BLaER1 treated with 17β-estradiol and CSF1 and Interleukin-3, amounts not matched to agents 10 nM and 100 nM (cell line): ENCODE results near the gene RANBP1.
A peak's percentile ranks its signal among the peaks of the same experiment; 100 is the strongest.

Experiments used
- H3K27ac ChIP-seq, 11 experiments: shearing (Covaris generic); formaldehyde crosslinking; 2 replicates each; pipeline ENCODE4 v1.8.1; 2022
- H3K27me3 ChIP-seq, 11 experiments: shearing (Covaris generic); formaldehyde crosslinking; 2 replicates each; pipeline ENCODE4 v1.8.1; 2022
- H3K36me3 ChIP-seq, 11 experiments: shearing (Covaris generic); formaldehyde crosslinking; 2 replicates each; pipeline ENCODE4 v1.8.1; 2022
- H3K4me1 ChIP-seq, 10 experiments: shearing (Covaris generic); formaldehyde crosslinking; 2 replicates each; pipeline ENCODE4 v1.8.1; 2022
- H3K4me2 ChIP-seq, 11 experiments: shearing (Covaris generic); formaldehyde crosslinking; 2 replicates each; pipeline ENCODE4 v1.8.1; 2022
- H3K4me3 ChIP-seq, 10 experiments: shearing (Covaris generic); formaldehyde crosslinking; 2 replicates each; pipeline ENCODE4 v1.8.1; 2022
- H3K9ac ChIP-seq, 11 experiments: shearing (Covaris generic); formaldehyde crosslinking; 2 replicates each; pipeline ENCODE4 v1.8.1; 2022
- H3K9me3 ChIP-seq, 11 experiments: shearing (Covaris generic); formaldehyde crosslinking; replicated peaks in 1 of 11; 2 replicates each; pipeline ENCODE4 v1.8.1; 2022
- H4K20me1 ChIP-seq, 11 experiments: shearing (Covaris generic); formaldehyde crosslinking; 2 replicates each; pipeline ENCODE4 v1.8.1; 2022
- Cebpa-rat ChIP-seq, 11 experiments: shearing (Covaris generic); IDR thresholded peaks; 2 replicates each; pipeline ENCODE4 v1.8.1; 2022

Gene RANBP1

DNA sequence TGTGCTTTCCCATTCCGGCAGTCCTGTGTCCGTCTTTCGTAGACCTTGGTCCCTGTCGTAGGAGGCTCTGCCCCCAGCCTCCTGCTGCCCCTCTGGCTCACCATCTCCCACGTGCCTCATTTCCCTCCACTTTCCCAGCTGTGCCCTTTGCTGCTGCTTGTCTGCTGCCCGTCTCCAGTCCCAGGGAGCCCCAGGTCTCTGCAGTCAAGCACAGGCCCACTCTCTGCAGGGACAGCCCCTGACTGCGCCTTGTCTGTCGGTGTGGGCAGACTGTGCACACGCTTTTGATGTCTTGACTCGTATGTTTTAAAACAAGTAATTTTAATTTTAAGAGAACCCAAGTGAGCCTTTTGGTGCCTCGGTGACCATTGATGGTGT is 23.4 kb upstream of the RANBP1 start:
- peaks cover 100% of the 10 kb centered on the region in 11 experiments for H3K36me3 ChIP-seq
- TF ChIP-seq Cebpa-rat (IDR thresholded peaks at IDR 0.05) = no peak
- H3K4me3 ChIP-seq = no peak overlapping the region

DNA sequence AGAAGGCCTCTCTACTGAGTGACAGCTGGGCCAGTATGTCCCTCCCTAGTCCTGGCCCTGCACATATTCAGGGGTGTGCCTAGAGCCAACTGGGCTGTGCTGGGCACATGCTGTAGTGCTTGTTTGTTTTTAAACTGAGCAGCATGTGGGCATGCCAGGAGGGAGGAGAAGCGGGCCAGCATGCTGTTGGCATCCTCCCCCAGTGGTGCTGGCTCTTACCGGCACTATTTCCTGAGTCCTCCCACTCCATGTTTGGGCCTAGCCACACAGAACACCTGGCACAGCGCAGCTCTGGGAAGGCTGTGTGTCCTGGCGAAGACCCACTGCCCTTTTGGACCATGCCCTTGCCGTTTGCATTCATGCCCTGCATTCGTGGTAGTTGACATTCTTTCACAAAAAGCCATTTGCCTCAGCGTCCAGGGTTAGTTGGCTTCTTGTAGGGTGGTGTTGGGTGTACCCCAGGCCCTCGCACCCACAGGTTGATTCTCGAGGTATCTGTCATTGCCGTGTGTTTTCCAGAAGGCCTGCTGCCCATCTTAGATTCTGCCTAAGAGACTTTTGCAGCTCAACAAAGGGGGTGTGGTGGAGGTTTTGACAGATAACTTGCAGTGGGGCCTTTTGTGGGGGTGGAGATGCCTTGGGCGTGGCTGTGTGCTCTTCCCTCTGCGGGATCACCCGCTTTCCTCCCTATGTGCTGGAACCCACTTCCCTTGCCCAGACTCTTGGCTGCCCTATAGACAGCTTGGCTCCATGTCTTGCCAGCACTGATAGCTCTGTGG is 22.3 kb upstream of the RANBP1 start:
- peaks cover 99 to 100% (median 100%) of the 10 kb centered on the region in 11 experiments for H3K36me3 ChIP-seq
- no peak for TF ChIP-seq Cebpa-rat (IDR thresholded peaks at IDR 0.05)
- H3K4me3 ChIP-seq = no peak overlapping the region

More for the DNA sequence above, 23.4 kb upstream of the RANBP1 start:
- Histone ChIP-seq H3K9ac (no peak overlapping the region), H3K27me3 (no peaks in the 10 kb centered on the region), H3K4me1 (peaks cover 0 to 18% (median 6%) of the 10 kb centered on the region in 10 experiments; a peak in 10 of 20 replicates), H4K20me1 (peaks cover 0 to 100% (median 78%) of the 10 kb centered on the region in 11 experiments; a peak in 17 of 22 replicates), H3K4me2 (no peak overlapping the region), H3K9me3 (no peaks in the 10 kb centered on the region), H3K27ac (no peak overlapping the region)

DNA sequence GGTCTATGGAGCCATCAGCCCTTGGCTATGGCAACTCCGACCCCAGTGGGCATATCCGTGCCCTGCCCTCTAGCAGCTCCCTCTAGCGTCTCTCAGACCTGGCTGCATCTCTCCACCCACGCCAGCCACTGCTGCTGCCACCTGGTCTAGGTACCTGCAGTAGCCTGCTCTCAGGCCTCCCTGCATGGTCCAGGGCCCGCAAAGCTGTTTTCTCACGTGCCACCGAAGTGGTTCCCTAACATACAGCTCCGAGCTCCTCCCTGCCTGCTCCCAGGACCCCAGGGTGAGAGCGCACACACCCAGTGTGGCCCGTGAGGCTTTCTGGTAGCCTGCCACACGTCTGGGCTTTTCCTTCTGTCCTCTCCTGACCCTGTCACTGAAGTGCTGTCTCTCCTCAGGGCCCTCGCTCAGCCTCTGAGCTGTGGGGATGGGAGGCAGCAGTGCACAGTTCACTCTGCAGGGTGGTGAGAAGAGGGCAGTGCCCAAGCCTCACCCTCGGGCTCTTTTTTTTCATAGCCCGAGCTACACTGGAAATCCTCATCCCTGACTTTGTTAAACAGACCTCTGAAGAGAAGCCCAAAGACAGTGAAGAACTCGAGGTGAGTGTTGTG is 21.6 kb upstream of the RANBP1 start:
- no peak for TF ChIP-seq Cebpa-rat (IDR thresholded peaks at IDR 0.05)
- Histone ChIP-seq H3K9ac (0 out of 22 replicates have a peak overlapping the region, but pooled peaks of 1 of the 11 experiments have one; percentile 13), H3K4me2 (no peak overlapping the region), H3K27ac (no peak overlapping the region), H3K4me3 (no peak overlapping the region), H4K20me1 (peaks cover 0 to 97% (median 73%) of the 10 kb centered on the region in 11 experiments; a peak in 18 of 22 replicates), H3K27me3 (no peaks in the 10 kb centered on the region), H3K9me3 (no peaks in the 10 kb centered on the region), H3K36me3 (peaks cover 99 to 100% (median 100%) of the 10 kb centered on the region in 11 experiments), H3K4me1 (peaks cover 0 to 18% (median 6%) of the 10 kb centered on the region in 10 experiments; a peak in 10 of 20 replicates)

More for the DNA sequence above, 22.3 kb upstream of the RANBP1 start:
- Histone ChIP-seq H4K20me1 (peaks cover 0 to 97% (median 73%) of the 10 kb centered on the region in 11 experiments; a peak in 17 of 22 replicates), H3K4me1 (peaks cover 0 to 18% (median 6%) of the 10 kb centered on the region in 10 experiments; a peak in 10 of 20 replicates), H3K4me2 (no peak overlapping the region), H3K9ac (no peak overlapping the region), H3K9me3 (no peaks in the 10 kb centered on the region), H3K27ac (no peak overlapping the region), H3K27me3 (no peaks in the 10 kb centered on the region)

DNA sequence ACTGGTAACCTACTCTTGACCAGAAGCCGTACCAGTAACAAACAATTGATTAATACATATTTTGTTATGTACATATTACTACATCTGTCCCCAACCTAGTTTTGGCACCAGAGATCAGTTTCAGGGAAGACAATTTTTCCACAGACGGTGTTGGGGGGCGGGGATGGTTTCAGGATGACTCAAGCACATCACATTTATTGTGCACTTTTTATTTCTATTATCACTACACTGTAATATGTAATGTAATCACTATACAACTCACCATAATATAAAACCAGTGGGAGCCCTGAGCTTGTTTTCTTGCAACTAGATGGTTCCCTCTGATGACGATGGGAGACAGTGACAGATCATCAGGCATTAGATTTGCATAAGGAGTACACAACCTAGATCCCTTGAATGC is 20.4 kb upstream of the RANBP1 start:
- no peak for TF ChIP-seq Cebpa-rat (IDR thresholded peaks at IDR 0.05)
- Histone ChIP-seq H3K36me3 (peaks cover 99 to 100% (median 100%) of the 10 kb centered on the region in 11 experiments), H3K4me2 (no peak overlapping the region), H3K4me1 (peaks cover 0 to 9% (median 2%) of the 10 kb centered on the region in 10 experiments; a peak in 10 of 20 replicates), H3K27me3 (no peaks in the 10 kb centered on the region), H4K20me1 (peaks cover 0 to 97% (median 73%) of the 10 kb centered on the region in 11 experiments; a peak in 18 of 22 replicates), H3K4me3 (no peak overlapping the region), H3K9me3 (no peaks in the 10 kb centered on the region), H3K9ac (no peak overlapping the region), H3K27ac (no peak overlapping the region)

DNA sequence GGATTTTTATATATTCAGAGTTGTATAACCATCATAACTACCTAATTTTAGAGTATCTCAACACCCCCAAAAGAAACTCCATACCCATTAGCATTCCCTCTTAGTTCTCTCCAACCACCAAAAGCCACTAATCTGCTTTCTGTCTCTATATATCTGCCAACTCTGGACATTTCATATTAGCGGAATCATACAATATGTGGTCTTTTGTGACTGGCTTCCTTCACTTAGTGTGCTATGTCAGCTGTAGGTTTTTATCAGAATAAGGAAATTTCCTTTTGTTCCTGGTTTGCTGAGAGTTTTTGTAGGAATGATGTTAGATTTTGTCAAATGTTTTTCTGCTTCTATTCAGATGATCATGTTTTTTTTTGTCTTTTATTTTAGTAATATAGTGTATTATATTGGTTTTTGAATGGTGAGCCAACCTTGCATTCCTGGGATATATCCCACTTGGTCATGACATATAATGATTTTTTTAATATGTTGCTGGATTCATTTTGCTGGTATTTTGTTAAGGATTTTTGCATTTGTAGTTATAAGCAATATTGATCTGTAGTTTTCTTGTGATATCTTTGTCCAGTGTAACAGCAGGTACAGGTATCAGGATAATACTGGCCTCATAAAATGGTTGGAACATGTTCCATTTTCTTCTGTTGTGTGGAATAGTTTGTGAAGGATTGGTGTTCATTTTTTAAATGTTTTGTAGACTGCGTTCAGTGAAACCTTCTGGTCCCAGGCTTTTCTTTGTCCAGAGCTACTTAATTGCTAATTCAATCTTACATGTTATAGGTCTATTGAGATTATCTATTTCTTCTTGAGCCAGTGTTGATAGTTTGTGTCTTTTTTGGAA is 19.1 kb upstream of the RANBP1 start:
- H3K9ac ChIP-seq = no peak overlapping the region
- H3K27ac ChIP-seq = no peak overlapping the region
- no peak for TF ChIP-seq Cebpa-rat (IDR thresholded peaks at IDR 0.05)
- no peak overlapping the region for H3K4me3 ChIP-seq
- H4K20me1 ChIP-seq = peaks cover 0 to 97% (median 72%) of the 10 kb centered on the region in 11 experiments; a peak in 18 of 22 replicates
- H3K9me3 ChIP-seq = no peaks in the 10 kb centered on the region
- no peak overlapping the region for H3K4me2 ChIP-seq
- H3K27me3 ChIP-seq = no peaks in the 10 kb centered on the region
- peaks cover 99 to 100% (median 100%) of the 10 kb centered on the region in 11 experiments for H3K36me3 ChIP-seq
- peaks cover 0 to 12% (median 0%) of the 10 kb centered on the region in 10 experiments; a peak in 3 of 20 replicates for H3K4me1 ChIP-seq

DNA sequence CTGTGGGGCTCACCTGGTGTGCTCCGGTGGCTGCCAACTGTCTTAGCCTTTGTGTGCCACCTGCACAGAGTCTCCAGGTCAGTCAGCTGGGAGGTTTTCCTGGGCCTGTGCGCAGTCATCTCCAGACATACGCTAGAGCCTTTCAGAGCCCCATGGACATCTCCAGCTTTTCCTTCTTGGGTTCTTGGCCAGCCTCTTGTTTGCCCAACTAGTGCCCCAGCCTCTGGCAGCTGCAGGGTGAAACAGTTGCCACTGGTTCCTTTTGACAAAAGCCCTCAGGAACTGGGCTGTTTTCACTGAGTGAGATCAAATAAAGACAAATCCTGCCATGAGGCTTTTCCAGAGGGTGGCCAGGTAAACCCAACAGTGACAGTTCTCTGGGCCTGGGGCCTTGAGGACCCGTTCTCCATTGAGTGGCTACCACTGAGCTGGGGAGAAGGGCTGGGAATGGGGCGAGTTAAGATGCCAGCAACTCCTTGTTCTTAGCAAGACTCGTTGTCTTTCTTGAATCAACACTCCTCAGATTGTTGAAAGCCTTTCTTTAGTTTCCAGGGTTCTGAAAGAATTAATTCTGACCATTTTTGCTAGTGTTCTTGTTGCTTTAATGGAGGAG is 16.7 kb upstream of the RANBP1 start:
- peaks cover 0 to 97% (median 70%) of the 10 kb centered on the region in 11 experiments; a peak in 19 of 22 replicates for H4K20me1 ChIP-seq
- H3K4me2 ChIP-seq = no peak overlapping the region
- no peak for TF ChIP-seq Cebpa-rat (IDR thresholded peaks at IDR 0.05)
- peaks cover 97 to 100% (median 99%) of the 10 kb centered on the region in 11 experiments for H3K36me3 ChIP-seq
- no peaks in the 10 kb centered on the region for H3K9me3 ChIP-seq
- H3K27me3 ChIP-seq = no peaks in the 10 kb centered on the region
- H3K4me3 ChIP-seq = no peak overlapping the region
- peaks cover 0 to 12% (median 0%) of the 10 kb centered on the region in 10 experiments; a peak in 3 of 20 replicates for H3K4me1 ChIP-seq
- no peak overlapping the region for H3K27ac ChIP-seq
- peak overlapping the region in 2 of 11 experiments; percentile 8 to 22; a peak in 1 of 22 replicates for H3K9ac ChIP-seq

DNA sequence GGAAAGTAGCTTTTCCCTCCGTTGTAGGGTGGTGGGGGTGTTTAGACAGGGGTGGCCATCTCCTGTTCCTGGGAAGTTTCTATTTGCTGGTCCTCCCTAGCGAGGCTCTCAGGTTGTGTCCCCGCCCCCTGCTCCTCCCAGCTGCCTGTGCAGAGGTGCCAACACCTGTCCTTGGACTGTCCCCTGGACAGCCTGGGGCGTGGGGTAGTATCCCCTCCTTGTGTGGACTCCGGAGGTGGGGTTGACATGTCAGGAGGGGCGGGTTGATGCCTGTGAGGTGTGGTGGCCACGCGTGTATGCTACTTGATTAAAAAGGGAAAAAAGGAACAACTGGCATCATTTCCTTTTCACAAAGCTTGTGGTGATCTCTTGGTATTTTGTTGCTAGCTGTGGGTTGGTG is 14.3 kb upstream of the RANBP1 start:
- Histone ChIP-seq H3K27ac (peak overlapping the region in 1 of 11 experiments; percentile 18; a peak in 1 of 22 replicates), H4K20me1 (peaks cover 0 to 98% (median 83%) of the 10 kb centered on the region in 11 experiments; a peak in 21 of 22 replicates), H3K4me1 (peaks cover 0 to 12% (median 0%) of the 10 kb centered on the region in 10 experiments; a peak in 3 of 20 replicates), H3K4me2 (no peak overlapping the region; a peak in 1 of 22 replicates), H3K36me3 (peaks cover 97 to 100% (median 99%) of the 10 kb centered on the region in 11 experiments), H3K9ac (no peak overlapping the region), H3K4me3 (no peak overlapping the region), H3K27me3 (no peaks in the 10 kb centered on the region), H3K9me3 (no peaks in the 10 kb centered on the region)
- no peak for TF ChIP-seq Cebpa-rat (IDR thresholded peaks at IDR 0.05)

DNA sequence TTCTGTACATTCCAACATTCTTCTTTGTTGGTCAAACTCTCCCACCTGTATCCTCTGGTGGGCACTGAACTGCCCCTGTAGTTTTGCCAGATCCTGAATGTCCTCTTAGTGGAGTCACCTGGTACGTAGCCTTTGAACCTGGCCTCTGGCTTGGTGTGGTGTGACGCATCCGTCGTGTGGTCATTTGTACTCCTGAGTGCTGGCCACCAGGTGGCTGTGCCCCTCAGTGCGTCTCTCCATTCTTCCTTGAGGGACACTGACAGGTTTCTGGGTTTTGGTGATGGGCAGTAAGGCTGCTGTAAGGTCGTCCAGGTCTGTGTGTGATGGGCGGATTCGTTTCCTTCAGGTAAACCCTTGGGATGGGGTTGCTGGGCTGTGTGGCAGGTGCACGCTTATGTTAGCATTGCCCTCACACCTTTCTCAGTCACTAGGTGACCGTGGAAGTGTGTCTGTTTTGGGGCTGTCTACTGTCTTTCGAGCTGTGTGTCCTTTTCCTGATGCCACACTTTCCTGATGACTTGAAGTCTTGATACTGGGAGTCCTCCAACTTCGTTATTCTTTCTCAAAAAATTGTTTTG is 13.6 kb upstream of the RANBP1 start:
- Histone ChIP-seq H3K4me3 (no peak overlapping the region), H3K27ac (no peak overlapping the region), H3K4me2 (no peak overlapping the region), H3K9ac (0 out of 22 replicates have a peak overlapping the region, but pooled peaks of 1 of the 11 experiments have one; percentile 2), H3K27me3 (no peaks in the 10 kb centered on the region), H3K36me3 (peaks cover 97 to 100% (median 99%) of the 10 kb centered on the region in 11 experiments), H3K9me3 (no peaks in the 10 kb centered on the region), H3K4me1 (peaks cover 0 to 12% (median 0%) of the 10 kb centered on the region in 10 experiments; a peak in 3 of 20 replicates), H4K20me1 (peaks cover 0 to 98% (median 85%) of the 10 kb centered on the region in 11 experiments; a peak in 21 of 22 replicates)
- TF ChIP-seq Cebpa-rat (IDR thresholded peaks at IDR 0.05) = no peak
